IPS DF 6.9 (cell line): ENCODE measurements around the gene PTPRA.

Experiments
- DNase-seq: peaks from one replicate; pipeline ENCODE4 v3.0.0-alpha.2; 2013; ENCODE audit warnings: low read depth, low spot score
- H3K27ac ChIP-seq: one replicate; pipeline ENCODE4 v1.5.1; 2013; ENCODE audit warnings: low read length, control low read depth
- H3K27me3 ChIP-seq: 2 replicates; pipeline ENCODE4 v1.6.1; 2013; ENCODE audit warnings: mild to moderate bottlenecking, low read length; ENCODE audit not compliant: control insufficient read depth, insufficient read depth
- H3K36me3 ChIP-seq: 2 replicates; pipeline ENCODE4 v1.6.1; 2013; ENCODE audit warnings: low read length; ENCODE audit not compliant: control insufficient read depth, insufficient read depth
- H3K4me1 ChIP-seq: 2 replicates; pipeline ENCODE4 v1.6.1; 2013; ENCODE audit warnings: low read length; ENCODE audit not compliant: control insufficient read depth, insufficient read depth
- H3K4me3 ChIP-seq: 2 replicates; pipeline ENCODE4 v1.5.1; 2013; ENCODE audit warnings: mild to moderate bottlenecking, low read length
- H3K9me3 ChIP-seq: 2 replicates; pipeline ENCODE4 v1.6.1; 2013; ENCODE audit warnings: low read length, inconsistent platforms; ENCODE audit not compliant: control insufficient read depth, insufficient read depth
- WGBS: extraction: QIAGEN DNeasy Blood & Tissue Kit; methylation state at CpG from one replicate; pipeline ENCODE4 v1.1.7; 2013; ENCODE audit warnings: mixed read lengths, missing lambda C conversion rate; ENCODE audit not compliant: insufficient read length, insufficient coverage; 5-methylcytosine and 5-hydroxymethylcytosine counted together

The PTPRA gene

GRCh38 chr20:2956480-2956879, 83.2 kb downstream of the PTPRA start:
- H3K4me1 ChIP-seq: no peaks in the 10 kb centered on the region
- H3K4me3 ChIP-seq: no peak overlapping the region
- WGBS: no CpG with 5 or more reads among the region's 2 CpGs
- no peak overlapping the region for H3K27ac ChIP-seq
- H3K36me3 ChIP-seq: no peaks in the 10 kb centered on the region
- DNase-seq: no peak
- no peaks in the 10 kb centered on the region; the same call in 1 of the 2 replicates for H3K9me3 ChIP-seq
- no peaks in the 10 kb centered on the region for H3K27me3 ChIP-seq

- no peaks in the 10 kb centered on the region for H3K9me3 ChIP-seq
- H3K36me3 ChIP-seq: peaks cover 4% of the 10 kb centered on the region; the same call in 1 of the 2 replicates
- H3K4me3 ChIP-seq: no peak overlapping the region
- no peaks in the 10 kb centered on the region for H3K27me3 ChIP-seq
- no peak for DNase-seq
- WGBS: no CpG with 5 or more reads among the region's 3 CpGs
- no peak overlapping the region for H3K27ac ChIP-seq
- H3K4me1 ChIP-seq: no peaks in the 10 kb centered on the region
Observed at GRCh38 chr20:2967841-2968240, 94.6 kb downstream of the PTPRA start.

GRCh38 chr20:2972126-2972525, 98.8 kb downstream of the PTPRA start:
- H3K9me3 ChIP-seq: no peaks in the 10 kb centered on the region
- WGBS: no CpG with 5 or more reads among the region's 5 CpGs
- no peak for DNase-seq
- no peaks in the 10 kb centered on the region for H3K4me1 ChIP-seq
- no peaks in the 10 kb centered on the region for H3K27me3 ChIP-seq
- no peaks in the 10 kb centered on the region for H3K36me3 ChIP-seq
- H3K4me3 ChIP-seq: no peak overlapping the region
- H3K27ac ChIP-seq: no peak overlapping the region

GRCh38 chr20:2973574-2973973, 100.3 kb downstream of the PTPRA start:
- Histone ChIP-seq H3K36me3 (no peaks in the 10 kb centered on the region), H3K4me1 (no peaks in the 10 kb centered on the region), H3K27me3 (no peaks in the 10 kb centered on the region), H3K27ac (no peak overlapping the region), H3K4me3 (no peak overlapping the region), H3K9me3 (no peaks in the 10 kb centered on the region)
- no CpG with 5 or more reads among the region's 3 CpGs for WGBS
- no peak for DNase-seq

GRCh38 chr20:2978519-2978918, 105.2 kb downstream of the PTPRA start:
- Histone ChIP-seq H3K36me3 (no peaks in the 10 kb centered on the region), H3K27ac (no peak overlapping the region), H3K27me3 (no peaks in the 10 kb centered on the region), H3K4me3 (no peak overlapping the region), H3K4me1 (peaks cover 1% of the 10 kb centered on the region; the same call in 1 of the 2 replicates), H3K9me3 (no peaks in the 10 kb centered on the region)
- no CpG with 5 or more reads among the region's 4 CpGs for WGBS
- DNase-seq: no peak

GRCh38 chr20:2981646-2982045, 108.4 kb downstream of the PTPRA start:
- Histone ChIP-seq H3K4me3 (no peak overlapping the region), H3K27ac (no peak overlapping the region), H3K36me3 (no peaks in the 10 kb centered on the region), H3K9me3 (no peaks in the 10 kb centered on the region), H3K4me1 (peaks cover 1% of the 10 kb centered on the region; the same call in 1 of the 2 replicates), H3K27me3 (no peaks in the 10 kb centered on the region)
- no peak for DNase-seq
- no CpG with 5 or more reads among the region's 3 CpGs for WGBS

GRCh38 chr20:2983508-2983907, 110.2 kb downstream of the PTPRA start:
- no peak overlapping the region for H3K27ac ChIP-seq

GRCh38 chr20:2984028-2984501, 110.8 kb downstream of the PTPRA start:
- no peaks in the 10 kb centered on the region for H3K4me1 ChIP-seq
- no peak overlapping the region for H3K27ac ChIP-seq
- H3K4me3 ChIP-seq: no peak overlapping the region
- no peaks in the 10 kb centered on the region for H3K9me3 ChIP-seq
- no peaks in the 10 kb centered on the region for H3K27me3 ChIP-seq
- H3K36me3 ChIP-seq: peaks cover 6% of the 10 kb centered on the region; the same call in 1 of the 2 replicates
- WGBS: no CpG with 5 or more reads among the region's 4 CpGs
- no peak for DNase-seq

More at GRCh38 chr20:2983508-2983907, 110.2 kb downstream of the PTPRA start:
- H3K9me3 ChIP-seq: no peaks in the 10 kb centered on the region
- H3K36me3 ChIP-seq: peaks cover 3% of the 10 kb centered on the region; the same call in 1 of the 2 replicates
- no peak overlapping the region for H3K4me3 ChIP-seq
- H3K4me1 ChIP-seq: peaks cover 1% of the 10 kb centered on the region; the same call in 1 of the 2 replicates
- no peaks in the 10 kb centered on the region for H3K27me3 ChIP-seq
- DNase-seq: no peak

- DNase-seq: no peak
Observed at GRCh38 chr20:2984956-2985661, 111.8 kb downstream of the PTPRA start.

GRCh38 chr20:2986466-2986865, 113.2 kb downstream of the PTPRA start:
- no peak for DNase-seq
- no peaks in the 10 kb centered on the region for H3K4me1 ChIP-seq
- no CpG with 5 or more reads among the region's 2 CpGs for WGBS
- no peaks in the 10 kb centered on the region for H3K27me3 ChIP-seq
- H3K27ac ChIP-seq: no peak overlapping the region
- H3K9me3 ChIP-seq: no peaks in the 10 kb centered on the region
- H3K36me3 ChIP-seq: peaks cover 6% of the 10 kb centered on the region; the same call in 1 of the 2 replicates
- H3K4me3 ChIP-seq: no peak overlapping the region

More at GRCh38 chr20:2984956-2985661, 111.8 kb downstream of the PTPRA start:
- H3K36me3 ChIP-seq: peaks cover 6% of the 10 kb centered on the region; the same call in 1 of the 2 replicates
- H3K27me3 ChIP-seq: no peaks in the 10 kb centered on the region
- H3K9me3 ChIP-seq: no peaks in the 10 kb centered on the region
- no peak overlapping the region for H3K4me3 ChIP-seq
- H3K27ac ChIP-seq: no peak overlapping the region
- H3K4me1 ChIP-seq: no peaks in the 10 kb centered on the region
- no CpG with 5 or more reads among the region's 6 CpGs for WGBS

GRCh38 chr20:2987861-2988260, 114.6 kb downstream of the PTPRA start:
- Histone ChIP-seq H3K9me3 (no peaks in the 10 kb centered on the region), H3K4me1 (no peaks in the 10 kb centered on the region), H3K36me3 (peaks cover 6% of the 10 kb centered on the region; the same call in 1 of the 2 replicates), H3K27ac (no peak overlapping the region), H3K27me3 (no peaks in the 10 kb centered on the region), H3K4me3 (no peak overlapping the region)
- WGBS: no CpG with 5 or more reads among the region's 5 CpGs
- DNase-seq: no peak
